ENCODE data around the gene MON1A. TPM values are rescaled to one million over a fixed set of nuclear protein-coding genes. Genes with fewer than 3 reads are reported as not detected.

Gene MON1A
- total and polyA plus RNA-seq, 10 of the 15 experiments (the other 5 are each of a cell fraction or from before 2014, with no cell fraction given): 1.3 to 10.5 (median 7.7) TPM

GRCh38 chr3:49939858-49940666 lies 10.5 kb upstream of the MON1A start, which contains the start of gene RBM6 (continued):
- TF ChIP-seq HSF1 (IDR thresholded peaks at IDR 0.05; ENCODE audit: low read depth, low read length) (no peak), CHD4 (IDR thresholded peaks at IDR 0.05) (no peak), USF2 (IDR thresholded peaks at IDR 0.05; ENCODE audit: borderline replicate concordance, low read depth, low read length) (peak; percentile 84), WRNIP1 (IDR thresholded peaks at IDR 0.05; ENCODE audit: borderline replicate concordance, low read depth, low read length) (no peak), POU2F2 (IDR thresholded peaks at IDR 0.05; ENCODE audit: borderline replicate concordance, low read depth, low read length) (no peak; the same call in 2 of the 3 replicates), DPF2 (IDR thresholded peaks at IDR 0.05) (peak; percentile 90), BCL3 (IDR thresholded peaks at IDR 0.05; ENCODE audit: borderline replicate concordance, insufficient read depth, low read depth, low read length, poor library complexity, severe bottlenecking) (no peak), ZNF687 (IDR thresholded peaks at IDR 0.05) (no peak), ZBED1 (IDR thresholded peaks at IDR 0.05; ENCODE audit: borderline replicate concordance) (no peak; the same call in 1 of the 2 replicates), MEF2B (IDR thresholded peaks at IDR 0.05; ENCODE audit: partially characterized antibody, poor library complexity, severe bottlenecking) (no peak), ZNF592 (IDR thresholded peaks at IDR 0.05) (no peak), RB1 (IDR thresholded peaks at IDR 0.05; ENCODE audit: borderline replicate concordance) (peak; percentile 93; the same call in 1 of the 2 replicates), STAT1 (conservative IDR thresholded peaks at IDR 0.05) (0 out of 2 replicates have a peak, but pooled peaks have one; percentile 68), ZNF217 (IDR thresholded peaks at IDR 0.05) (no peak), USF1 (IDR thresholded peaks at IDR 0.05; ENCODE audit: borderline replicate concordance, extremely low read length, insufficient read depth, low read depth, low read length) (peak; percentile 89)
